RWPE1 (cell line): ENCODE data around the gene CUL4A.

ENCODE experiments used
- CTCF ChIA-PET: fragments of 350-600 bp; sonication (Branson Sonifier 250); formaldehyde crosslinking; extraction: SDS; loops from one replicate; lab custom pipeline; 2021; lab: Yijun Ruan, JAX
- POLR2A ChIA-PET: fragments of 400-600 bp; formaldehyde crosslinking; extraction: SDS; loops from one replicate; lab custom pipeline; 2020; ENCODE audit warnings: antibody characterized with exemption; ENCODE audit not compliant: low non-redundant PET; lab: Yijun Ruan, JAX
- DNase-seq: peaks from one replicate; pipeline ENCODE4 v3.0.0; 2012; ENCODE audit warnings: low spot score
- H3K27ac ChIP-seq: fragments of 450-650 bp; 2 replicates; pipeline ENCODE4 v1.5.1; 2017
- TF ChIP-seq, protein P1 (sequence below): fragments of 450-650 bp; conservative IDR thresholded peaks from 2 replicates; pipeline ENCODE4 v1.5.1; 2017; ENCODE audit warnings: low read depth, mild to moderate bottlenecking

Gene CUL4A

DNA sequence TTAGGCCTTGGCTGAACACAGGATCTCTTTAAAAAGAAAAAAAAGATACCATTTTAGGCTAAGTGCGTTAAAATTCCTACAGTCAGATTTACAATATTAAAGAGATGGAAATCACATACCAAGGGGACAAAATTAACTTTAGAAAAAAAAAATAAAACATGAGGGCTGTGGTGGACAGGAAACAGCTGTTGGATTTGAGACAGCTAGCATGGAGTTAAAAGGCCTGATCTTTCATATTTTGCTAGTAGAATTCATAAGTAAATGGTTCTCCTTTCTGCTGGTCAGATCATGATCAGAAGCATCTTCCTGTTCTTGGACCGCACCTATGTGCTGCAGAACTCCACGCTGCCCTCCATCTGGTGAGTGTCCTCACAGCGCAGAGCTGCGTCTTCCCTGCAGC is 19.7 kb downstream of the CUL4A start:
- CTCF ChIA-PET, result no interaction called here
- DNase-seq, result no peak
- 0 out of 2 replicates have a peak overlapping the region, but pooled peaks have one; percentile 12 for H3K27ac ChIP-seq
- TF ChIP-seq, protein P1, sequence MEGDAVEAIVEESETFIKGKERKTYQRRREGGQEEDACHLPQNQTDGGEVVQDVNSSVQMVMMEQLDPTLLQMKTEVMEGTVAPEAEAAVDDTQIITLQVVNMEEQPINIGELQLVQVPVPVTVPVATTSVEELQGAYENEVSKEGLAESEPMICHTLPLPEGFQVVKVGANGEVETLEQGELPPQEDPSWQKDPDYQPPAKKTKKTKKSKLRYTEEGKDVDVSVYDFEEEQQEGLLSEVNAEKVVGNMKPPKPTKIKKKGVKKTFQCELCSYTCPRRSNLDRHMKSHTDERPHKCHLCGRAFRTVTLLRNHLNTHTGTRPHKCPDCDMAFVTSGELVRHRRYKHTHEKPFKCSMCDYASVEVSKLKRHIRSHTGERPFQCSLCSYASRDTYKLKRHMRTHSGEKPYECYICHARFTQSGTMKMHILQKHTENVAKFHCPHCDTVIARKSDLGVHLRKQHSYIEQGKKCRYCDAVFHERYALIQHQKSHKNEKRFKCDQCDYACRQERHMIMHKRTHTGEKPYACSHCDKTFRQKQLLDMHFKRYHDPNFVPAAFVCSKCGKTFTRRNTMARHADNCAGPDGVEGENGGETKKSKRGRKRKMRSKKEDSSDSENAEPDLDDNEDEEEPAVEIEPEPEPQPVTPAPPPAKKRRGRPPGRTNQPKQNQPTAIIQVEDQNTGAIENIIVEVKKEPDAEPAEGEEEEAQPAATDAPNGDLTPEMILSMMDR, result no peak
- POLR2A ChIA-PET, result no interaction called here

DNA sequence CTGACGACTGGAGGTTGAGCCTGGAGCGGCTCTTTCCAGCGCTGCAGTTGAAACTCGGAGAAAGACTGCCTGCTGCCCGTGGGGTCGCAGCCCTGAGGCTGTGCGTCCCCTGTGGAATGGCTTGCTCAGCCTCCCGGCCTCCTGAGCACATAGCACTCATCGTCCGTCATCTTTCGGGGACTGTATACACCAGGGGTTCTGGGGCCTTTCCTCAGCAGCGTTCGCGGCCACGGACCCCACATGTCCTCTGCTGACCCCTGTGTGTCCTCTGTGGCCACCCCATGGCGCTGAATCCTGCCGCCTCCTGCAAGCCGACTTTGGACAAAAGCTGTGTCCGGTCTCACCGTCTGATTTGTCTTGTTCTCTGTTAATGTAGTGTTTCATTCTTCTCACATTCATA is 20.4 kb downstream of the CUL4A start:
- H3K27ac ChIP-seq, result 0 out of 2 replicates have a peak overlapping the region, but pooled peaks have one; percentile 12
- ChIA-PET CTCF (no interaction called here), POLR2A (no interaction called here)
- TF ChIP-seq, protein P1, result no peak
- DNase-seq, result no peak

DNA sequence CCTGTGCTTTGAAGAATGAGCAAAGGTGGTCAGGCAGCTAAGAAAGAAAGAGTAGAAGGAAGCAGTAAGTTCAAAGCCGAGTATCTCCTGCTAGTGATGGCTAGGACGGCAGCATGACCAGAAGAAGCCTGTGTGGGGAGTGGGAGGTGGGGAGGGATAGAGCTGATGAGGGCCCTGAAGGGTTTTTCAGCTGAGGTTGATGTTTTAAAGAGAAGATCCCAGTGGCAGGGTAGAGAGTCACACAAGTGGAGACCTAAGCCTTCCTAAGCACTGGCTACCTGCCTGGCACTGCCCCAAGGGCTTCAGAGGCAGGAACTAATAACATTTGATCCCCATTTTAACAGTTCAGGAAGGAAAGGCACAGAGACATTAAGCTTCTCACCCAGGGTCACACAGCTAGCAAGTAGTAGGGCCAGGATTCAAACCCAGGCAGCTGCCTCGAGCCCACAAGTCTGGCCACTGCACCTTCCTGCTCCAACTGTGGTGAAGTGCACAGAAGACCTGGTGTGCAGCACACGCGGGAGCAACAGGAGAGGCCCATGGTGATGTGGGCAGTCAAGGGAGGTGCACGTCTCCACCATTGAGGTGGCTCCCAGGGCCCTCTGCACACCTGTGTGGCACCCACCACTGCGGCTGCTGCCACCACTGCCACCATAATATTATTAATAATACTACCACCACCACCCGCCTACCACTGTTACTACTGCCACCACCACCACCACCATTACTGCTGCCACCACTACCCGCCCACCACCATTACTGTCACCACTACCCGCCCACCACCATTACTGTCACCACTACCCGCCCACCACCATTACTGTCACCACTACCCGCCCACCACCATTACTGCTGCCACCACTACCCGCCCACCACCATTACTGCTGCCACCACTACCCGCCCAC is 22.1 kb downstream of the CUL4A start:
- POLR2A ChIA-PET, result no interaction called here
- DNase-seq, result no peak
- CTCF ChIA-PET, result no interaction called here
- 0 out of 2 replicates have a peak overlapping the region, but pooled peaks have one; percentile 14 for H3K27ac ChIP-seq
- TF ChIP-seq, protein P1, result no peak

DNA sequence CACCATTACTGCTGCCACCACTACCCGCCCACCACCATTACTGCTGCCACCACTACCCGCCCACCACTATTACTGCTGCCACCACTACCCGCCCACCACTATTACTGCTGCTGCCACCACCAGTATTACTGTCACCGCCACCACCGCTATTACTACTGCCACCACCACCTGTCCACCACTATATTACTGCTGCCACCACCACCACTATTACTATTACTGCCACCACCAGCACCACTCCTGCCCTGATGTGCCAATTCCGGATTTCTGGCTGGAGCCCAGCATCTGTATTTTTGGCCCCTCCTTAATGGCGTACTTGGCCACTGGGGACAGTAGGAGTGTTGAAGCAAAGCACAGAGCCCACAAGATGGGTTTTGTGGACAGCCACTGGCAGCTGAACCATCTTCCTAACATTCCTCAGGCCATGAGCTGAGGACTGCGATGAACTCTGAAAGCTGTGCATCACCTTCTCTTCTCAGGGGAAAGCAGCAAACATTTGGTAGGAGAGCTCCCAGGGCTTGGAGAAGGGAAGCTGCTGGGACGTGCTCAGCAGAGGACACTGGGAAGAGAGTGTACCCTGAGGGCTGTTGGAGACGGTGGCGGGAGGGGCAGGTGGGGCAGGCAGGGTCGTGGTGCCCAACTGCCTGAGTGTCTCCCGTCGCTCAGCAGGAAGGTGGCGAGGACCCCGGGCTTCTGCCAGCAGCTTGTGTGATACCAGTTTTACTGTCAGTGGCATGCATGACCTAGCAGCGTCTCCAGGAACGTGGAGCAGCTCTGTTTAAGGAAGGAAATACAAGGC is 23.0 kb downstream of the CUL4A start:
- TF ChIP-seq, protein P1, result no peak
- no peak for DNase-seq
- no peak overlapping the region for H3K27ac ChIP-seq
- ChIA-PET POLR2A (no interaction called here), CTCF (interaction anchor here (0.5 to 0.7 kb wide), 3 partner anchors 67 to 233 kb away, joined by 3 to 5 read pairs (median 3); no protein-coding TSS in a partner anchor)

DNA sequence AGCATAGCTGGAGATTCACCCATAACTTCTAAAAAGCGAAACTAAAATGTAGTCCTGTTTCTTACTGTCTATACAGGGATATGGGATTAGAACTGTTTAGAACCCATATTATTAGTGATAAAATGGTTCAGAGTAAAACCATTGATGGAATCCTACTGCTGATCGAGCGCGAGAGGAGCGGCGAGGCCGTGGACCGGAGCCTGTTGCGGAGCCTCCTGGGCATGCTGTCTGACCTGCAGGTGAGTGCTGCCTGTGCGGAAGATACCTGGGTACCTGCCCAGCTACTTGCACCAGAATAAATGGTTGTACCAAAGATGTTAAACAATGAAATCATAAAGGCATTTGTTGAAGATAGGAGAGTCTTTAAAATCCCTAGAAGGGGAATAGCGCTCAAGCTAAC is 23.7 kb downstream of the CUL4A start:
- POLR2A ChIA-PET, result no interaction called here
- no peak for DNase-seq
- H3K27ac ChIP-seq, result no peak overlapping the region
- CTCF ChIA-PET, result interaction anchor here (0.6 to 0.7 kb wide), 2 partner anchors 77 to 232 kb away, joined by 3 to 5 read pairs; no protein-coding TSS in a partner anchor
- TF ChIP-seq, protein P1, result no peak

DNA sequence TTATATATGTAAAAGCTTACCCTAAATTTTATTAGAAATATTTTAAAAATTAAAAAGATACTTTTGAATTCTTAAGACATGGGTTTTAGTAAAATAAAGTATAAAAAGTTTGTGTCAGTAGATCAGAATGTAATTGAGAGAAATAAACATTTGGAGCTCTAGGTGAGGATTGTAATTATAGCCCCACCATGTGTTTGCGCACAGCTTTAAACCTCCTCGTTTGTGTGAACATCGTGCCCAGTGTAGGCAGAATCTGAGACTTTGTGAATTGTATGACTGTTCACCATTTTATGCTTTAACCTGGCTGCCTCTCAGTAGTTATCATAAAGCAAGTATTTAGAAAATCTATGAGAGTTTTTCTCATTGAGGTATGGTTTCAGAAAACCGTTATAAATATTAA is 29.1 kb downstream of the CUL4A start:
- ChIA-PET POLR2A (interaction anchor here (0.7 kb wide), 1 partner anchor 58 kb away, joined by 3 read pairs; the partner anchor contains the start of gene LAMP1), CTCF (interaction anchor here (0.7 kb wide), 1 partner anchor 20 kb away, joined by 3 read pairs; no protein-coding TSS in a partner anchor)
- no peak for DNase-seq
- TF ChIP-seq, protein P1, result no peak
- no peak overlapping the region for H3K27ac ChIP-seq
